Ecto neural progenitor cell (in vitro differentiated cells): Measurements from ENCODE around the gene TRAF3IP1.

ENCODE experiments used
- DNase-seq: peaks from one replicate; pipeline ENCODE4 v3.0.0-alpha.2; 2018; ENCODE audit warnings: low spot score

TRAF3IP1 gene

DNA sequence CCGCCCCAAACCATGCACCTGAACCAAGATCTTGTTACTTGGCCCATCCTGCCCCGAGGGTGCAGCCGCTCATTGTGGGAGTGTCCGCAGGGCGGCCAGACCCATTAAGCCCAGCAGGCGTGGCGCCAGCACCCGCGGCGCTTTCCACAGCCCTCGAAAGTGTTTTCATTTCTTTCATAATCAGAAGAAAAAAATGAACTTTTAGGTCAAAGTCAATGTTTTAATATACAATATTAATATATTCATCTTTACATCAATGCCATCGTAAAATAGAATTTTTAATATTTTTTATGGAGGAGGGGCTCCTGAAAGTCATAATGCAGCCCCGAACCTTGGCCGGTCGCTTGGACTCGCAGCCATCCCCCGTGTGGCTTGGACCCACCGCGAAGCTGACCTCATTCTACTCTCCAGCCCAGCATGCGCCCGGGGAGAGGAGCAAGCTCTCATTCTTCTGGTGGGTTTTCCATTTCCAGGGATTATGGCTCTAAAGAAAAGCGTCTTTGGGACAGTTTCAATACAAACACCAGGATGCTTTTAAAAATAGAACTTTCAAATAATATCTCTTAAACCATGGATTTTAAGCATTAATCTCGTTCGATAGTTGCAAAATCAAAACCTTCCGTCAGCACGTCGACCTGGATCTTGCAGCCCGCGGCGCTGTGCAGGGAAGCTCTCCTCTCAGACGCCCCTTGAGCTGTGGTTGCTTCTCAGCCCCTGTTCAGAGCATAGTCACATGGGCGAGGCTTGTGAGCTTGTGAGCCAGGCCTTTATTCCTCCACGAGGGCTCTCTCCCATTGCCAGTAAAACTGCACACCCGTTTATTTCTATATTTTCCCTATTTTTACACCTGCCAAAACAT is 89.3 kb downstream of the TRAF3IP1 start:
- no peak for DNase-seq

DNA sequence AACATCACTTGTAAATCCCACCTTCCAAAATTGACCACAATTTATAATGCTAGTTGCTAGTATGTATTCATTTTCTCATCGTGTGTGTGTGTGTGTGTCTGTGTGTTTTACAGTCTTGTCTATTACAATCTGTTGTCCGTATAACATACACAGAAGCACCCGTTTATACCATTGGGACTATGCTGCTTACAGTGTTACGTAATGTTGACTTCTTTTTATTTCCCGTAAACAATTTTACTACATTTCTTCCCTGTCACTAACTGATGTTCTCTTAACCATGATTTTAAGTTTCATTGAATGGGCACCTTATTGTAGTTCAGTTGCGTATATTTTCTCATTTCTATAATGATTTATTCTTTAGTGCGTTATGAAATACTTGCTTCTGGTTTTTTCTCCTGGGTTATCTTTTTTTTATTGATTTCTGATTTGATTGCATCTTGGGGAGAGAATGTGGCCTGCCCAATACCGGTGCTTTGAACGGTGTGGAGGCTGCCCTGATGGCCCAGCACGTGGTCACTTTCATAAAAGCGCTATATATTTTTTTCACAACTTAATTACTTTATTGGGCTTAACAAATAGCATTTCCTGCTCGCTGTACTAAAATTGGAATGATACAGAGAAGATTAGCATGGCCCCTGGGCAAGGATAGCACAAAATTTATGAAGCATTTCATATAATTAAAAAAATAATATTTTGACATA is 91.9 kb downstream of the TRAF3IP1 start:
- DNase-seq = no peak

DNA sequence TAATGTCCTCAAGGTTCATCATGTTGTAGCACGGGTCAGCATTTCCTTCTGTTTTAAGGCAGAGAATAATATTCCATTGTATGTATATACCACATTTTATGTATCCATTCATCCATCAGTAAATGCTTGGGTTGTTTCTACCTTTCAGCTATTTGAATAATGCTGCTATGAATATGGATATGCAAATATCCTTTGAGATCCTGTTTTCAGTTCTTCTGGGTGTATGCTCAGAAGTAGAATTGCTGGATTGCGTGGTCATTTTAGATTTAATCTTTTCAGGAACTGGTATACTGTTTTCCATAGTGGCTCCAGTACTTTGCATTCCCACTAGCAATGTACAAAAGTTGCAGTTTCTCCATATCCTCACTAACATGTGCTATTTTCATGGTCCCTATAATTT is 93.0 kb downstream of the TRAF3IP1 start:
- no peak for DNase-seq

- peak; percentile 57 for DNase-seq
These were observed 94.9 kb downstream of the TRAF3IP1 start for GRCh38 chr2:238415036-238415764.

GRCh38 chr2:238415893-238416292 is 95.6 kb downstream of the TRAF3IP1 start:
- no peak for DNase-seq

GRCh38 chr2:238418196-238418998 is 98.1 kb downstream of the TRAF3IP1 start:
- no peak for DNase-seq

GRCh38 chr2:238418999-238419546 is 98.8 kb downstream of the TRAF3IP1 start:
- no peak for DNase-seq

DNA sequence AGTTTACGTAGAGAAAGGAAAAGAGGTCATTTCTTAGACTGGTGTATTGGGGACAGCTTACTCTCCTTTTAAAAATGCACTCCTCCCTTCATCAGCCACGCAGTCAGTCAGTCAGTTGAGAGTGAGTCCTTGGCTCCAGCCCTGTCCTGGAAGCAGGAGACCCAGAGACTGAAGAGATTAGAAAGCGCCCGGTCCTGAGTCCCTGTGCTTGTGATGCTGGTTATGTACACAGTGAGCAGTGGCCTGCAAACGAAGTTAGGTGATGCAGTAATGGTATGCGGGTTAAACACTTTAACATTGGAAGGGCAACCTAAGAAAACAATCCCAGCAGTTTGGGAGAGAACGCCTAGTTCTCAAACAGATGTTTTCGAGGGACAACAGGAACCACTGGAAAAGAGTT is 100.1 kb downstream of the TRAF3IP1 start:
- DNase-seq = no peak

GRCh38 chr2:238420878-238421694 is 100.8 kb downstream of the TRAF3IP1 start:
- peak; percentile 44 for DNase-seq

DNA sequence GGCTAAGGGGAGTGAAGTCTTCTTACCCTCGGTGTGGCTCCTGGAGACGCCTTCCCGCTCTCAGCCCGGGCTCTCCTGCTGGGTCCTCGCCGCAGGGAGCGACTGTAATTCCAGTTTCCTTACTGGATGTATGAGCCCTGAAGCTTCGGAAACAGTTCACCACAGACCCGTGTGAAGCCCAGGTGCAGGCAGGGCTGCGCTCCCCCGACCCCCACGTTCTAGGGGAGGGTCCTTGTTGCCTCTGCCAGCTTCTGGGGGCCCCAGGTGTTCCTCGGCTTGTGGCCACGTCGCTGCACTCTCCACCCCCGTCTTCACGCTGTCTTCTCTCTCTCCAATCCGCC is 101.3 kb downstream of the TRAF3IP1 start:
- DNase-seq = peak; percentile 50

GRCh38 chr2:238422285-238422684 is 102.0 kb downstream of the TRAF3IP1 start:
- DNase-seq = peak; percentile 41

- DNase-seq = no peak
These were observed 102.6 kb downstream of the TRAF3IP1 start for GRCh38 chr2:238422940-238423339.

DNA sequence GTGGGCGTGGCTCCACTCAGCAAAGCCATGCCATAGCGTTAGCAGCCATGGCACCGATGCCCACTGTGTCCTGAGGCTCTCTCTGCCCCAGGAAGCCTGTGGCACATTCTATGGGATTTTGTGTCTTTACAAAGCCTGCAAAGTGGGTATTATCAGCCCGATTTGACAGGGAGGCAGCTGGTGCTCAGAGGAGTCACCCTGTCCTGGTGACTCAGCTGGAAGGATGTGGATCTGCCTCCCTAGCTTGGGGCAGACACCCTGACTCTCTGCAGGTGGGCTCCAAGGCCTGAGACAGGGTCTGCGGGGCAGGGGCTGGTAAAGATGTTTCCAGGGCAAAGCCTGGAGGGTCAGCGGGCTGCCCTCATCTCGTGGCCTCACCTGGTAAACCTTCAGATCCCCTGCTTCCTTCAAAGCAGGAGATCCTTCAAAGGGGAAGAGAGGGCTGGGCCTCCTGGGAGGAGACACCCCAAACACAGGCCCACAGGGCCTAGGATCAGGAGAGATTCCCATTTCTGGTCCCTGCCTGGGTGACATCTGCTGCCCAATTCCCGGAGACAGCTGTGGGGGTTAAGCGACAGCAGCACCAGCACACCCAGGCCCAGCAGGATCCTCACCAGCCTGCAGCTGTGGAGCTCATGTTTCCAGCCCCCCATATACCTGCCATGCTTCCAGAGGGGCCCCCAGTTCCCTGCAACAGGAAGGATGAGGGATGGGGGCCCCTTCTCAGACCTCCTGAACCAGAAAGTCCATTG is 103.4 kb downstream of the TRAF3IP1 start:
- no peak for DNase-seq

GRCh38 chr2:238424313-238424700 is 104.0 kb downstream of the TRAF3IP1 start:
- DNase-seq = no peak

DNA sequence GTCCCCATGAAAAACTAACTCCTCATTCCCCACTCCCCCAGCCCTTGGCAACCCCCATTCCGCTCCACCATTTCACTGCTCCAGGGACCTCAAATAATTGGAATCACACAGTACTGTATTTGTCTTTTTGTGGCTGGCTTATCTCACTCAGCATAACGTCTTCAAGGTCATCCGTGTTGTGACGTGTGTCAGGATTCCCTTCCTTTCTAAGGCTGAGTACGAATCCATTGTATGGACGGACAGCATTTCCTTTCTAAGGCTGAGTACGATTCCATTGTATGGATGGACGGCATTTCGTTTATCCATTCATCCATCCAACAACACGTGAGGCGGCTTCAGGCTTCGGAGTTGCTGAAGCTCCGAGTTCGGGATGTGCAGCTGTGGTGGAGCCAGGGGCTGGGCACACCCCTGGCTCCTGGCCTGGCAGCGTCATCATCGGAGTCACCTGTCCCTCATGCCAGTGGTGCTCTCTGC is 105.2 kb downstream of the TRAF3IP1 start:
- no peak for DNase-seq

- peak; percentile 74 for DNase-seq
These were observed 105.8 kb downstream of the TRAF3IP1 start for GRCh38 chr2:238425979-238426567.

DNA sequence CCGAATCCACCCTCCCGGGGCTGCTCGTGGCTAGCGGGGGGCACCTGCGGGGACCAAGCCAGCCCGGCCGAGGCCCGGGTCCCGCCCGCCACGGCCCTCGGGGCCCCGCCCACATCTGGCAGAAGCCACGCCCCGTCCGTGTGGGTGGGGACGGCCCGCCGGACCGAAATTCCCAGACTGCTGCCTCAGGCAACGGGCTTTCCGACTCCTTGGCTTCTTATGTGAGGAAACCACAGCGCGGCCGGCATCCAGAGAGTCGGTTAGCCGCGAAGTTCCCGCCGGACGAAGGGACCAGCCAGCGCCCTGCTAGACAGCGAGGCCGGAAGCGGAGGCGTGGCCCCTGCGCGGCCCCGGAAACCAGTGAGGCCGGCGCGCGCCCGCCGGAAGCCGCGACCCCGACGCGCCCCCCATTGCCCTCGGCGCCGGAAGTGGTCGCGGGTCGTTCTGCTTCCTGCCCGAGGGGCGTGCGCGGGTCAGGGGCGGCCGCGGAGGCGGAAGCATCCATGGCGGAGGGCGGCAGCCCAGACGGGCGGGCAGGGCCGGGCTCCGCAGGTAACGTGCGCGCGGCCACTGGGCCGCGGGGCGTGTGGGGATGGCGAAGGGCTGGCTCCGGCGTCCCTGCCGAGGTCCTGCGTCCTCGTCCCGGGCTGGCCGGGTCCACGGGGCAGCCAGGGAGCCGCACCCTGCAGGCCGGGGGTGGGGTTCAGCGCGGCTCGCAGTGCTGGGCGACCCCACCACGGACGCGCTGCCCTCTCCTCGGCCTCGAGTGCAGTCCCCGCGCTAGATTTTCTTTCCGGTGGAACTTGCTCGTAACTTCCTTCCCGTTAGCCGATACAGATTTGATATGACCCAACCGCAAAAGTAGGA is 106.5 kb downstream of the TRAF3IP1 start, which contains the start of gene ASB1:
Gene ASB1 (plus strand): TSS at position 360 of the 867 bp plus-strand sequence. CDS start 144 bp downstream, at position 504.
- peak; percentile 91 for DNase-seq

GRCh38 chr2:238427435-238428162 is 107.3 kb downstream of the TRAF3IP1 start:
- DNase-seq = peak; percentile 50
